ENCODE data around the gene RNF19B.

RNF19B gene

DNA sequence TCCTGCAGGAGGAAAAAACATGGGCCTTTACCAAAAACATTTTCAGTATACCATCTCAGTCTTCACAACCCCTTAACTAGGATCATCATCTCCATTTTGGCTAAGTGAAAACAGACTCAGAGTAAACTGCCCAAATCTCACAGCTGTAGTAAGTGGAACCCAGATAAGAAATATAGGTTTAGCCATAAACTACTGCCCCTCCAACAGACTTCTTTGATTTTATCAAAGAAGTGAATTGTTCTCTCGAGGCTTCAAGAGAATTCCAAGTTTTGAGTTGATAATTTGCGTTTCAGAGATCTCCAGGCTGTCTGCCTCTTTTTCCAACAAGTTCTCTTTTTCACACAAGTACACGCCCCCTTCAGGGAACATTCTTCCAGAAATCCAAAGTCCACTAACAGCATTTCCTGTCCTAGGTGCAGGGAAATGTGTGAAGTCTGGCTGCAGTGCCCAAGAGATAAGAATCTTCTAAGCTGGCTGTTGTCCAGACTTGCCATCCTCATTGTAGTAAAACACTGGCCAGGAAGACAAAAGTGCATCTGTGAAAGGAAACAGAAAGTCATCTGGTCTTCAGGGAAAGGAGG is 30.8 kb downstream of the RNF19B start:
- Histone ChIP-seq H3K27me3 (ENCODE audit: insufficient read depth, low read length) (no peaks in the 10 kb centered on the region), H2AFZ (ENCODE audit: low read length, unreplicated experiment) (no peak overlapping the region), H3K27ac (ENCODE audit: low read depth, low read length) (peak overlapping the region; percentile 49), H3K79me2 (ENCODE audit: control insufficient read depth, insufficient read depth, low read length, unreplicated experiment) (no peaks in the 10 kb centered on the region), H3K4me1 (ENCODE audit: control insufficient read depth, insufficient read depth, low read length, unreplicated experiment) (peaks cover 17% of the 10 kb centered on the region), H3K4me3 (ENCODE audit: low read depth, low read length) (no peak overlapping the region), H3K36me3 (ENCODE audit: insufficient read depth, low read length) (peaks cover 9% of the 10 kb centered on the region; the same call in 1 of the 2 replicates)

DNA sequence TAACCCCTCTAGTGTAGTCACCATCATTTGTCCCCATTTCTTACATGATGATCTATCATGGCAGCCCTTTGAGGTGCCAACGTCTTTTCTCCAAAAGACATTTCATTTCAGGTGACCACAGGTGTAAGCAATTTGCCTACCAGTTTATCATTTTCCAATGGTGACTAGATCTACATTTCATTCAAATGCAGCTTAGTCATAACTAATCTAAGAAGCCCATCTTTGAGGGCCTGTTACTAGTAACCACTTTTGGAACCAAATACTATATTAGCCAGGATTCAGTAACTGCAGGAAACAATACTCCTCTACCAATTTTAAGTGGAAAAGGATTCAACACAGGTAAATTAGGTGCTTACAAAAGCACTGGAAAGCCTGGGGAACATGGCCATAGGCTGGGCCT is 32.8 kb downstream of the RNF19B start:
- Histone ChIP-seq H3K4me3 (ENCODE audit: low read depth, low read length) (no peak overlapping the region), H2AFZ (ENCODE audit: low read length, unreplicated experiment) (no peak overlapping the region), H3K27ac (ENCODE audit: low read depth, low read length) (no peak overlapping the region), H3K36me3 (ENCODE audit: insufficient read depth, low read length) (peaks cover 2% of the 10 kb centered on the region; the same call in 1 of the 2 replicates), H3K79me2 (ENCODE audit: control insufficient read depth, insufficient read depth, low read length, unreplicated experiment) (no peaks in the 10 kb centered on the region), H3K27me3 (ENCODE audit: insufficient read depth, low read length) (no peaks in the 10 kb centered on the region), H3K4me1 (ENCODE audit: control insufficient read depth, insufficient read depth, low read length, unreplicated experiment) (peaks cover 11% of the 10 kb centered on the region)

DNA sequence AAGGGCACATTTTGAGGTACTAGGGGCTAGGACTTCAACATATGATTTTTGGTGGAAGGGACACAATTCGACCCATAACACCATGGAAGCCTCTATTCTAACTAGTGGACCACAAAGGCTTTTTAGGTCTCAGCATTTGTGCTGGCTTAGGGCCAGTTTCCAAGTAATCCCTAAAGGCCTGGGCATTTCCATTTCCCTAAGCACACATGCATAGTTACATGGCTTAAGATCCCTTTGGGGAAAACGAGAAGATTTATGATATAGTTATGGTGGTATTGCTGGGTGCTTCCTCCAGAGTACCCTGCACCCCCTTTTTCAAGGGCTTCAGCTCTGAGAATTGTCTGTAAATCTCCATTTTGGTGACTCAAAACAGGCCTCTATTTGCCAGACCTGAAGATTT is 35.2 kb downstream of the RNF19B start:
- H3K27ac ChIP-seq (ENCODE audit: low read depth, low read length): no peak overlapping the region
- H2AFZ ChIP-seq (ENCODE audit: low read length, unreplicated experiment): no peak overlapping the region
- H3K4me1 ChIP-seq (ENCODE audit: control insufficient read depth, insufficient read depth, low read length, unreplicated experiment): peaks cover 9% of the 10 kb centered on the region
- no peak overlapping the region for H3K4me3 ChIP-seq (ENCODE audit: low read depth, low read length)
- no peaks in the 10 kb centered on the region for H3K36me3 ChIP-seq (ENCODE audit: insufficient read depth, low read length)
- H3K27me3 ChIP-seq (ENCODE audit: insufficient read depth, low read length): no peaks in the 10 kb centered on the region
- H3K79me2 ChIP-seq (ENCODE audit: control insufficient read depth, insufficient read depth, low read length, unreplicated experiment): no peaks in the 10 kb centered on the region

DNA sequence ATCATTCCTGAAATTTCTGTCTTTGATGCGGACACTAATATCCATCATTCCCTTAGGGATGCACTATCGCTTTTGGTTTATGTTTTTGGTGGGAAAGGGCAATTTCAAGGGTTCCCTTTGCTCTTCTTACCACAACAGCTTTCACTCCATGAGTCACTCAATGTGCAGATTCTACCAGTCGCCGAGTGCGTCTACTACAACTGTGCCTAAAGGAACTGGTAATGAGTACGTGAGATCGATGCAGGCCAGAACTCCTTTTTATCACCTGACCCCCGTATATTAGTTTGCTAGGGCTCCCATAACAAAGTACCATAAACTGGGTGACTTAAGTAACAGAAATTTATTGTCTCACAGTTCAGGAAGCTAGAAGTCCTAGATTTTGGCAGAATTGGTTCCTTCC is 35.9 kb downstream of the RNF19B start:
- no peaks in the 10 kb centered on the region for H3K79me2 ChIP-seq (ENCODE audit: control insufficient read depth, insufficient read depth, low read length, unreplicated experiment)
- no peaks in the 10 kb centered on the region for H3K27me3 ChIP-seq (ENCODE audit: insufficient read depth, low read length)
- no peak overlapping the region for H3K27ac ChIP-seq (ENCODE audit: low read depth, low read length)
- H2AFZ ChIP-seq (ENCODE audit: low read length, unreplicated experiment): no peak overlapping the region
- H3K36me3 ChIP-seq (ENCODE audit: insufficient read depth, low read length): no peaks in the 10 kb centered on the region
- H3K4me3 ChIP-seq (ENCODE audit: low read depth, low read length): no peak overlapping the region
- H3K4me1 ChIP-seq (ENCODE audit: control insufficient read depth, insufficient read depth, low read length, unreplicated experiment): peaks cover 2% of the 10 kb centered on the region

DNA sequence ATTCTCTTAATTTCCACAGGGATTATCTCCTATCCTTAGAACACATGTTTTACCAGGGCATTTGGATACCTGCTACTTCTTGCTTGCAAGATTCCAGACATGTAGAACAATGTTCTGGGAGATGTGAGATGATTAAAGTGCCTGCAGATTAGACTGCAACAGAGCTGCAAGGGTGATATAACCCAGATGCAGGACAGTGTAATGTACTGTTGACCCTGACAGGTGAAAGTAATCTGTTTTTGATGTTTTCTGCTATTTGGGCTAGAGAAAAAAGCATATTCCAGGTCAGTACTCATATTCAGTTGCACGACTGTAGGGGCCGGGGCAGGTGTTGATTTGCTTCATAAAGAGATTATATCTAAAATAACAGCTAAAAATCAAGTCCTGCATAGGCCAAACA is 36.3 kb downstream of the RNF19B start:
- Histone ChIP-seq H3K27ac (ENCODE audit: low read depth, low read length) (no peak overlapping the region), H3K4me3 (ENCODE audit: low read depth, low read length) (no peak overlapping the region), H3K4me1 (ENCODE audit: control insufficient read depth, insufficient read depth, low read length, unreplicated experiment) (no peaks in the 10 kb centered on the region), H3K79me2 (ENCODE audit: control insufficient read depth, insufficient read depth, low read length, unreplicated experiment) (no peaks in the 10 kb centered on the region), H3K27me3 (ENCODE audit: insufficient read depth, low read length) (no peaks in the 10 kb centered on the region), H3K36me3 (ENCODE audit: insufficient read depth, low read length) (no peaks in the 10 kb centered on the region), H2AFZ (ENCODE audit: low read length, unreplicated experiment) (no peak overlapping the region)

DNA sequence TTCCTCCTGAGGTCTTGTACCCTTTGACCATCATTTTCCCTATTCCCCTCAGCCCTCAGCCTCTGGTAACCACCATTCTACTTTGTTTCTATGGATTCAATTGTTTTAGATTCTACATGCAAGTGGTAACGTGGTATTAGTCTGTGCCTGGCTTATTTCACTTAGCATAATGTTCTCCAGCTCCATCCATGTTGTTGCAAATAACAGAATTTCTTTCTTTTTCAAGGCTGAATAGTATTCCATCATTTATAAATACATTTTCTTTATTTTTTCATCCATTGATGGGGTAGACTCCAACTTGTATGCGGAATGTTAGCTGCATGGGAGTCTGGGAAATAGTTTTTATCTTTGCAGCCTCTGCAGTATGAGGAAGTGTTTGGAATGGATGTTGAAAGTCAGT is 37.2 kb downstream of the RNF19B start:
- H3K27me3 ChIP-seq (ENCODE audit: insufficient read depth, low read length): no peaks in the 10 kb centered on the region

DNA sequence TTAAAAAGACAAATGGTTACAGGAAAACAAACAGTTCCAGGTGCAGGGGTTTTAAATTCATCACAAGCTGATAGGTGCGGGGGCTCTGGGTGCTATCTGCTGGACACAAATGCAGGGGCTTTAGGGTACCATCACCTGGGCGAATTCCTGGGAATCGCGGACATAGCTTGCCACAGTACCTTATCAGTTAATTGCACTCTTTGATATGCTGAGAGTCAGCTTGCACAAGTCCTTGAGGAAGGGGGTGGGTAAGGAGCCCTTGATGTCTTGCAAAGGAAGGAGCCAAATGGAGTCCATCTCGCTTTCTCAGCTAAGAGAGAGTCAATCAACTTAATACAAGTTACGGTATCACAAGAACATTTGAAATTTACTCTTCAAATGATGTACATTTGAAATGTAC is 38.0 kb downstream of the RNF19B start:
- H2AFZ ChIP-seq (ENCODE audit: low read length, unreplicated experiment): no peak overlapping the region
- H3K27me3 ChIP-seq (ENCODE audit: insufficient read depth, low read length): no peaks in the 10 kb centered on the region
- no peak overlapping the region for H3K27ac ChIP-seq (ENCODE audit: low read depth, low read length)
- no peaks in the 10 kb centered on the region for H3K4me1 ChIP-seq (ENCODE audit: control insufficient read depth, insufficient read depth, low read length, unreplicated experiment)
- H3K36me3 ChIP-seq (ENCODE audit: insufficient read depth, low read length): no peaks in the 10 kb centered on the region
- H3K79me2 ChIP-seq (ENCODE audit: control insufficient read depth, insufficient read depth, low read length, unreplicated experiment): no peaks in the 10 kb centered on the region
- no peak overlapping the region for H3K4me3 ChIP-seq (ENCODE audit: low read depth, low read length)

More for the DNA sequence above, 37.2 kb downstream of the RNF19B start:
- no peaks in the 10 kb centered on the region for H3K36me3 ChIP-seq (ENCODE audit: insufficient read depth, low read length)
- no peak overlapping the region for H3K4me3 ChIP-seq (ENCODE audit: low read depth, low read length)
- no peaks in the 10 kb centered on the region for H3K79me2 ChIP-seq (ENCODE audit: control insufficient read depth, insufficient read depth, low read length, unreplicated experiment)
- H2AFZ ChIP-seq (ENCODE audit: low read length, unreplicated experiment): no peak overlapping the region
- H3K4me1 ChIP-seq (ENCODE audit: control insufficient read depth, insufficient read depth, low read length, unreplicated experiment): no peaks in the 10 kb centered on the region
- no peak overlapping the region for H3K27ac ChIP-seq (ENCODE audit: low read depth, low read length)

DNA sequence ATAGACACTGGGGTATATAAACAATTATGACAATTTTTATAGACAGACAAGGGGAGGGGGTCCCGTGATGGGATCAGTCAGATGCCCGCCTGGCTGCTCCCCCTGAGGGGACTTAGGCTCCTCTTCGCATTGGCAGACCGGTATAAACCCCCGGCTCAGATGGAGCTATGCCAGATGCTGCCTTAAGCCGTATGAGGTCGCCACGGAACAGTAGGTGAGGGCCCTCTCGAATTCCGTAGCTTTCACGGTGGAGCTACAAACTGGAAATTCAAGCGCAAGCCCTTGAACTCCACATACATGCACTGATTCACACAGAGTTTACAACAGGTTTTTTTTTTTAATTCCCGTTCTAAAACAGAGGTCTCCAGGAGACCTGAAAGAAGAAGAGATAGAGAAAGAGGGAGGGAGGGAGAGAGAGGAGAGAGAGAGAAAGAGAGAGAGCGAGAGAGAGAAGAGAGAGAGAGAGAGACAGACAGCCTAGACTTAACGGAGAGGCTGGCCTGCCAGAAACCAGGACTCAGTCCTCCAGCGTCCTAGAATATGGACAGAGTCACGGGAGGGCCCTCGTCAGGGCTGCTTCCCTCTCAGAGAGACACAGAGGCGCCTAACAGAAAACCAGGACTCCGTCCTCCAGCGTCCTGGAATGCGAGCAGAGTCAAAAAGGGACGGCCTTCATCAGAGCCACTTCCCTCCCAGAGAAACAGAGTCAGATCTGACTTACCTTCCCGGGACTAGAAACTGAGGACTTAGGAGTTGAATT is 39.0 kb downstream of the RNF19B start:
- H3K27me3 ChIP-seq (ENCODE audit: insufficient read depth, low read length): no peaks in the 10 kb centered on the region
- H2AFZ ChIP-seq (ENCODE audit: low read length, unreplicated experiment): no peak overlapping the region
- no peaks in the 10 kb centered on the region for H3K4me1 ChIP-seq (ENCODE audit: control insufficient read depth, insufficient read depth, low read length, unreplicated experiment)
- no peaks in the 10 kb centered on the region for H3K36me3 ChIP-seq (ENCODE audit: insufficient read depth, low read length)
- H3K79me2 ChIP-seq (ENCODE audit: control insufficient read depth, insufficient read depth, low read length, unreplicated experiment): no peaks in the 10 kb centered on the region
- no peak overlapping the region for H3K27ac ChIP-seq (ENCODE audit: low read depth, low read length)
- no peak overlapping the region for H3K4me3 ChIP-seq (ENCODE audit: low read depth, low read length)

DNA sequence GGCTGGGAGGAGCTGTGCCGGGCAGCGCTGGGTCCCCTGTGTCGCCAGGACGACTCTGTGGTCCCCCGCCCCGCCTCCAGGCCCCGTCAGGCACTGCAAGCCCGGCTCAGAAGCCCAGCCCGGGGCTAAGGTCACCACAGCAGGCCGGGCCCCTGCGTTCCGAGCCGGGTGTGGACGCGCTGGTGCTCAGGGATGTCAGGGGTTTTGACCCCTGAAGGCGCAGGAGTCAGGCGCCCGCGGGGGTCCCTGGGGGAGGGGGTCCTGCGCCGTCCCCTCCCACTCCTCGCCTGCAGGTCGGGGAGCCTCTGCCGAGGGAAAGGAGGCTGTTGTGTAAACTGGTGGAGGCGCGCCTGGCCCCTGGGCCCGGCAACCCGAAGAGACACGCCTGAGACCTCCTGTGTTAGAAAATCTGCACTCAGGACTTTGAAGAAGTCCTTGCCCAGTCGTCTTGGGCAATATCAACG is 39.7 kb downstream of the RNF19B start:
- H3K4me1 ChIP-seq (ENCODE audit: control insufficient read depth, insufficient read depth, low read length, unreplicated experiment): peaks cover 5% of the 10 kb centered on the region
- no peaks in the 10 kb centered on the region for H3K36me3 ChIP-seq (ENCODE audit: insufficient read depth, low read length)
- no peak overlapping the region for H2AFZ ChIP-seq (ENCODE audit: low read length, unreplicated experiment)
- H3K27me3 ChIP-seq (ENCODE audit: insufficient read depth, low read length): no peaks in the 10 kb centered on the region
- H3K79me2 ChIP-seq (ENCODE audit: control insufficient read depth, insufficient read depth, low read length, unreplicated experiment): no peaks in the 10 kb centered on the region
- H3K4me3 ChIP-seq (ENCODE audit: low read depth, low read length): no peak overlapping the region
- H3K27ac ChIP-seq (ENCODE audit: low read depth, low read length): no peak overlapping the region

DNA sequence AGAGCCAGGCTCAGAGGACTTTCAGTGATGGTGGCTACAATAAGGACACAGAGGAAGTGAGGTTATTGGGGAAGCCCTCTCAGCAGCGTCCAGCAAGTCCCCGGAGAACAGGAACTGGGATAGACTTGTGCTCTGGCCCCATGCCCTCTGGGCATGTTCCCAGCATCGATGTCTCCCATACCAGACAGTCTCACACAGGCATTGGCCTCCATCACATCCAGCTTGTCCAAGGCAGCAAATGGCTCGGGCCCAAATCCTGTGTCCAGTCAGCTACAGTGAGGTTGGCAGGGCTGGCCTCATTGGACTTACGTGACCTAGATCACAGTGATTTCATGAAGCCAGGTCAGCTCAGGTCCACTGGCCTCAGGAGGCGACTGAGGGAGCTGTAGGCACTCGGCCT is 43.8 kb downstream of the RNF19B start:
- Histone ChIP-seq H3K4me3 (ENCODE audit: low read depth, low read length) (no peak overlapping the region), H3K79me2 (ENCODE audit: control insufficient read depth, insufficient read depth, low read length, unreplicated experiment) (no peaks in the 10 kb centered on the region), H3K36me3 (ENCODE audit: insufficient read depth, low read length) (no peaks in the 10 kb centered on the region), H3K4me1 (ENCODE audit: control insufficient read depth, insufficient read depth, low read length, unreplicated experiment) (peaks cover 10% of the 10 kb centered on the region), H3K27ac (ENCODE audit: low read depth, low read length) (no peak overlapping the region), H3K27me3 (ENCODE audit: insufficient read depth, low read length) (no peaks in the 10 kb centered on the region), H2AFZ (ENCODE audit: low read length, unreplicated experiment) (no peak overlapping the region)

Measured in ACC112 (cell line).